Activated naive CD8-positive, alpha-beta T cell (primary cell): ENCODE data around the gene TRIM73.
"Not testable (repeated sequence)": the region's sequence is repeated elsewhere in the genome, so short reads cannot be mapped to it uniquely, and the experiment has no call there.

Experiments
- H3K27ac Mint-ChIP-seq: one replicate; pipeline ENCODE4 v1.8.0; 2021; ENCODE audit warnings: mixed read lengths
- H3K27me3 Mint-ChIP-seq: one replicate; pipeline ENCODE4 v1.8.0; 2021; ENCODE audit warnings: mixed read lengths
- H3K36me3 Mint-ChIP-seq: one replicate; pipeline ENCODE4 v1.8.0; 2021; ENCODE audit warnings: mixed read lengths
- H3K4me1 Mint-ChIP-seq: one replicate; pipeline ENCODE4 v1.8.0; 2021; ENCODE audit warnings: low read depth, mixed read lengths
- H3K4me3 Mint-ChIP-seq: one replicate; pipeline ENCODE4 v1.8.0; 2021; ENCODE audit warnings: mild to moderate bottlenecking, mixed read lengths
- H3K9me3 Mint-ChIP-seq: one replicate; pipeline ENCODE4 v1.8.0; 2021; ENCODE audit warnings: low read depth, mixed read lengths

TRIM73 gene

DNA sequence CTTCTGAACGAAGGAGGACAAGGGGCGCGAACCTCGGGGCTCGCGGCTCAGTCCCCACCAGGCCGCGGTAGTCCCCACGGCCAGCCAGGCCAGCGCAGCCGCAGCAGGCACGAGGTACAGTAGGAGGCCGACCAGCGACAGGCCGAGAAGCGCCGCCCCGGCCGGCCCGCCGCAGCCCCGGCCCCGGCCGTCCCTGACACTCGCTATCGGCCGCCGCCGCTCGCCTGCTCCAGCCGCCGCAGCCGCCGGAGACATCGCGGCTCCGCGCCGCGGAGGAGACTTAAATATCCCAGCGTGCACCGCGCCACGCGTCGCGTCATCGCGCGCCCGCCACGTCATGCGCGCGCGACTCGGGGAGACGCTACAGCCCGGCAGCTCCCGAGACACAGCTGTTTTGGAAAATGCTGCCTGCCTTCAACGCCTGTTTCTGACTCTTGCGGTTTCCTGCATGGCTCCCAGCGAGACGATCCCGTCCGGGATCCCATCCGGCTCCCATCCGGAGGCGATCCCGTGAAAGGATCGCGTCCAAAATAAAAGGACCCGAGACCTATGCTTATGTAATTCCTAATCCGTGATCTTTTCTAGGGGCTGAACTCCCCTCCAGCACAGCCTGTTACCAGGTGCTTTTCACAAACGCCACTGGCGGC lies 47.2 kb downstream of the TRIM73 start:
- not testable (repeated sequence) for H3K36me3 Mint-ChIP-seq, H3K9me3 Mint-ChIP-seq
- H3K4me1 Mint-ChIP-seq: peaks cover 19% of the 10 kb centered on the region

DNA sequence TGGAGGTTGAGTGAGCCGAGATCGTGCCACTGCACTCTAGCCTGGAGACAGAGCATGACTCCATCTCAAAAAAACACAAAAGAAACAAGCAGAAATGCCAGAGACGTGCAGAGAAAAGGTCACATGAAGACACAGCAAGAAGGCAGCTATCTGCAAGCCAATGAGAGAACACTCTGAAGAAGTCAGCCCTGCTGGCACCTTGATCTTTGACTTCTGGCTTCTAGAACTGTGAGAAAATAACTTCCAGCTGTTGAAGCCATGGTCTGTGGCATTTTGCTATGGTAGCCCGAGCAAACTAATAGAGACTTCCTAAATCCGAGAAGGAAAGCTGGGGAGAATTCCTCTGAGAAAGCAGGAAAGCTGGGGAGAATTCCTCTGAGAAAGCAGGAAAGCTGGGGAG lies 54.5 kb downstream of the TRIM73 start:
- not testable (repeated sequence) for H3K4me3 Mint-ChIP-seq, H3K27ac Mint-ChIP-seq, H3K9me3 Mint-ChIP-seq, H3K27me3 Mint-ChIP-seq, H3K36me3 Mint-ChIP-seq, H3K4me1 Mint-ChIP-seq

More for the DNA sequence above, 47.2 kb downstream of the TRIM73 start:
- not testable (repeated sequence) for H3K27me3 Mint-ChIP-seq
- peak overlapping the region; percentile 89 for H3K27ac Mint-ChIP-seq
- peak overlapping the region; percentile 94 for H3K4me3 Mint-ChIP-seq

DNA sequence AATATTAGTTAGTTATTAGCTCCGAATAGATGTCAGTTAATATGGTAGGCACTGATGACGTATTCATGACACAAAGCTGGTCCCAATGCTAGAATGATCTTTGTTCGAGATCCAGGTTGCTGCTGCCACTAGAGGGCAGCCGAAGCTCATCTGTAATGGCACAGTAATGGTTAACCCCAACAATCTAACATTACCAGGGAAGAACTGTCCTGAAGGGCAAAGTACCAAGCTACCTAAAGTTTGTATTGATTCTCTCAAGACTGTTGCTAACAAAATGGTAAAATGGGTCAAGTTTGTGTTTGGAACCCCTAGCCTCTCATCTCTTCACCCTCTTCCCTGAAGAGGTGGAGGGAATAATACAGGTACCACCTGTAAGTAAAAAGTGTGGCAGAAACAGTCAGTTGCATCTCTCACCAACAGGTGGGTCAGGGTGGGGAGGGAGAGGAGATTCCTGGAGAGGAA lies 57.1 kb downstream of the TRIM73 start:
- H3K36me3 Mint-ChIP-seq, H3K4me3 Mint-ChIP-seq, H3K4me1 Mint-ChIP-seq, H3K27ac Mint-ChIP-seq, H3K9me3 Mint-ChIP-seq, H3K27me3 Mint-ChIP-seq: not testable (repeated sequence)
